ENCODE data around the gene MDM1.

MDM1 gene

GRCh38 chr12:68294251-68294650, 37.9 kb downstream of the MDM1 start:
- no peak for DNase-seq (ENCODE audit: low read depth in 2 of 2)
- TF ChIP-seq CTCF (IDR thresholded peaks at IDR 0.05; ENCODE audit: low read depth, low read length): no peak
- no peak overlapping the region for H3K4me3 ChIP-seq (replicated peaks in 1 of 2; ENCODE audit: low read depth in 2 of 2, low read length in 2 of 2)

GRCh38 chr12:68293347-68293746, 38.8 kb downstream of the MDM1 start:
- no peak overlapping the region for H3K4me3 ChIP-seq (replicated peaks in 1 of 2; ENCODE audit: low read depth in 2 of 2, low read length in 2 of 2)
- TF ChIP-seq CTCF (IDR thresholded peaks at IDR 0.05; ENCODE audit: low read depth, low read length): no peak
- no peak for DNase-seq (ENCODE audit: low read depth in 2 of 2)

GRCh38 chr12:68292151-68292943, 39.8 kb downstream of the MDM1 start:
- TF ChIP-seq CTCF (IDR thresholded peaks at IDR 0.05; ENCODE audit: low read depth, low read length): no peak
- H3K4me3 ChIP-seq (replicated peaks in 1 of 2; ENCODE audit: low read depth in 2 of 2, low read length in 2 of 2): no peak overlapping the region
- DNase-seq (ENCODE audit: low read depth in 2 of 2): no peak

GRCh38 chr12:68291396-68292036, 40.6 kb downstream of the MDM1 start:
- no peak for TF ChIP-seq CTCF (IDR thresholded peaks at IDR 0.05; ENCODE audit: low read depth, low read length)
- no peak for DNase-seq (ENCODE audit: low read depth in 2 of 2)
- no peak overlapping the region for H3K4me3 ChIP-seq (replicated peaks in 1 of 2; ENCODE audit: low read depth in 2 of 2, low read length in 2 of 2)

- DNase-seq (ENCODE audit: low read depth in 2 of 2): no peak
- H3K4me3 ChIP-seq (replicated peaks in 1 of 2; ENCODE audit: low read depth in 2 of 2, low read length in 2 of 2): no peak overlapping the region
- no peak for TF ChIP-seq CTCF (IDR thresholded peaks at IDR 0.05; ENCODE audit: low read depth, low read length)
Measured at GRCh38 chr12:68290126-68290525, 42.0 kb downstream of the MDM1 start.

GRCh38 chr12:68287106-68287505, 45.1 kb downstream of the MDM1 start:
- no peak for TF ChIP-seq CTCF (IDR thresholded peaks at IDR 0.05; ENCODE audit: low read depth, low read length)
- H3K4me3 ChIP-seq (replicated peaks in 1 of 2; ENCODE audit: low read depth in 2 of 2, low read length in 2 of 2): no peak overlapping the region
- no peak for DNase-seq (ENCODE audit: low read depth in 2 of 2)

Measured in cardiac fibroblast (primary cell).